Endothelial cell of umbilical vein (primary cell): ENCODE data around the gene GLTP. TPM values are rescaled to one million over a fixed set of nuclear protein-coding genes. Genes with fewer than 3 reads are reported as not detected.

Experiments used
- BruUV-seq: library from RNA; stranded (reverse); fragments of 400-500 nt; replicated peaks from 2 replicates; lab custom pipeline; 2021; lab: Mats Ljungman, UMichigan
- CTCF ChIA-PET: fragments of 300-600, 350-600 bp; sonication (Branson Sonifier 250); formaldehyde crosslinking; loops from one replicate; lab custom pipeline; 2021; ENCODE audit warnings: antibody characterized with exemption, inconsistent platforms; lab: Charles Lee
- POLR2A ChIA-PET: fragments of 300-600, 350-600 bp; sonication (Branson Sonifier 250); formaldehyde crosslinking; loops from one replicate; lab custom pipeline; 2021; ENCODE audit warnings: antibody characterized with exemption, inconsistent platforms; lab: Charles Lee
- DNase-seq: peaks from one replicate; pipeline ENCODE4 v3.0.0-alpha.2; 2011; ENCODE audit warnings: low read depth, low spot score
- FAIRE-seq: peaks from 2 replicates; lab custom pipeline; 2011; peaks lifted over from hg19 to GRCh38; lab: Jason Lieb, UNC
- H2AFZ ChIP-seq: 2 replicates; pipeline ENCODE4 v1.6.0; 2012; ENCODE audit warnings: low read depth, low read length, control low read depth, inconsistent platforms
- H3K27ac ChIP-seq: 2 replicates; pipeline ENCODE4 v1.5.1; 2011; ENCODE audit warnings: low read depth, mild to moderate bottlenecking, control low read depth, low read length, moderate library complexity; ENCODE audit not compliant: insufficient read depth
- H3K27me3 ChIP-seq, 2 experiments: 2 replicates each; pipeline versions ENCODE4 v1.6.0 to v1.6.1; 2011; ENCODE audit warnings: low read length in 2 of 2, mixed read lengths in 1 of 2; ENCODE audit not compliant: control insufficient read depth in 2 of 2, insufficient read depth in 2 of 2
- H3K36me3 ChIP-seq, 2 experiments: 2 replicates in 1 of 2; 3 replicates in 1 of 2; pipeline ENCODE4 v1.5.1; 2011; ENCODE audit warnings: low read length in 2 of 2, mild to moderate bottlenecking in 1 of 2, moderate library complexity in 1 of 2; ENCODE audit not compliant: control insufficient read depth in 2 of 2, insufficient read depth in 2 of 2; ENCODE audit errors: extremely low read depth in 1 of 2
- H3K4me1 ChIP-seq: 3 replicates; pipeline ENCODE4 v1.5.1; 2011; ENCODE audit warnings: mild to moderate bottlenecking, low read length; ENCODE audit not compliant: control insufficient read depth, insufficient read depth; ENCODE audit errors: extremely low read depth
- H3K4me2 ChIP-seq: 2 replicates; pipeline ENCODE4 v1.6.1; 2011; ENCODE audit warnings: low read length, control low read depth, mixed read lengths; ENCODE audit not compliant: insufficient read depth
- H3K4me3 ChIP-seq, 3 experiments: fragments of 200-600 bp in 1 of 3; sonication (generic), shearing (Covaris generic) in 1 of 3; replicated peaks in 1 of 3; 2 replicates each; pipeline ENCODE4 v1.5.1; 2011 to 2016; ENCODE audit warnings: control low read depth in 3 of 3, low read length in 3 of 3, mild to moderate bottlenecking in 2 of 3, inconsistent platforms in 1 of 3, low read depth in 1 of 3, moderate library complexity in 1 of 3; ENCODE audit not compliant: insufficient read depth in 1 of 3
- H3K79me2 ChIP-seq: 2 replicates; pipeline ENCODE4 v1.6.0; 2012; ENCODE audit warnings: low read length, inconsistent platforms; ENCODE audit not compliant: control insufficient read depth, insufficient read depth
- H3K9ac ChIP-seq: replicated peaks from 2 replicates; pipeline ENCODE3; 2011; ENCODE audit warnings: low read length, control low read depth; ENCODE audit not compliant: insufficient read depth; ENCODE audit errors: extremely low read depth
- H3K9me1 ChIP-seq: replicated peaks from 3 replicates; pipeline ENCODE4 v1.6.0; 2011; ENCODE audit warnings: mild to moderate bottlenecking, low read length; ENCODE audit not compliant: control insufficient read depth, insufficient read depth; ENCODE audit errors: extremely low read depth
- H3K9me3 ChIP-seq: replicated peaks from 2 replicates; pipeline ENCODE4 v1.5.1; 2012; ENCODE audit warnings: low read length, inconsistent platforms; ENCODE audit not compliant: control insufficient read depth, insufficient read depth
- H4K20me1 ChIP-seq: replicated peaks from 2 replicates; pipeline ENCODE3; 2011; ENCODE audit warnings: mild to moderate bottlenecking, low read length; ENCODE audit not compliant: control insufficient read depth, insufficient read depth; ENCODE audit errors: extremely low read depth
- EZH2 ChIP-seq: IDR thresholded peaks from 2 replicates; pipeline ENCODE4 v1.6.1; 2012; ENCODE audit warnings: borderline replicate concordance, low read depth, mild to moderate bottlenecking, moderate library complexity, low read length, inconsistent platforms; ENCODE audit not compliant: severe bottlenecking
- FOS ChIP-seq: IDR thresholded peaks from 2 replicates; pipeline ENCODE4 v1.6.1; 2011; ENCODE audit warnings: mild to moderate bottlenecking, low read length, moderate library complexity, borderline replicate concordance; ENCODE audit not compliant: insufficient read depth
- GATA2 ChIP-seq: IDR thresholded peaks from 2 replicates; pipeline ENCODE4 v1.7.0; 2011; ENCODE audit warnings: low read depth, mild to moderate bottlenecking, moderate library complexity, mixed read lengths, low read length; ENCODE audit not compliant: insufficient read length, insufficient read depth
- JUN ChIP-seq: IDR thresholded peaks from 2 replicates; pipeline ENCODE4 v1.6.1; 2011; ENCODE audit warnings: borderline replicate concordance, low read depth; ENCODE audit not compliant: insufficient read length, insufficient read depth
- MYC ChIP-seq: IDR thresholded peaks from one replicate; pipeline ENCODE4 v1.6.1; 2011; ENCODE audit warnings: mild to moderate bottlenecking, low read depth, low read length
- POLR2A ChIP-seq: IDR thresholded peaks from 2 replicates; pipeline ENCODE4 v1.6.1; 2012; ENCODE audit warnings: low read depth, mild to moderate bottlenecking, control low read depth, low read length
- POLR2AphosphoS5 ChIP-seq: IDR thresholded peaks from 2 replicates; pipeline ENCODE4 v1.6.1; 2012; ENCODE audit warnings: low read depth, mild to moderate bottlenecking, control low read depth, low read length, moderate library complexity; ENCODE audit not compliant: insufficient read depth
- dilution Hi-C: fragments of 300-500 bp; cut with MboI; formaldehyde crosslinking; loops from one replicate; pipeline ENCODE4 v1.15.0; 2019; ENCODE audit warnings: low sequenced_read_pairs; ENCODE audit not compliant: extremely low pct_ligation_motif_present
- intact Hi-C: fragments of 100-400 bp; cut with micrococcal nuclease; formaldehyde crosslinking; loops from one replicate; pipeline ENCODE4 v1.10.0; 2022
- polyA plus RNA-seq, 4 experiments: library from polyadenylated mRNA; depleted of rRNA in 3 of 4; stranded (reverse) in 3 of 4; unstranded in 1 of 4; fragments of >200 nt; gene quantifications; 2 replicates each; pipeline versions ENCODE4 v1.2.1 to v1.2.3, GENCODE V29; 2011 to 2012; ENCODE audit warnings: missing spikeins in 1 of 4
- total RNA-seq: library from RNA; stranded (reverse); gene quantifications from 2 replicates; pipeline ENCODE4 v1.2.3, GENCODE V29; 2021
- TF ChIP-seq, protein P1 (sequence below), 2 donors: IDR thresholded peaks; 1 replicate in 1 of 2; 2 replicates in 1 of 2; pipeline ENCODE4 v1.5.1; 2011; ENCODE audit warnings: low read length in 2 of 2, mild to moderate bottlenecking in 2 of 2, moderate library complexity in 2 of 2, control low read depth in 1 of 2, inconsistent platforms in 1 of 2, low read depth in 1 of 2; ENCODE audit not compliant: insufficient read depth in 1 of 2; ENCODE audit errors: extremely low read depth in 1 of 2
- TF ChIP-seq, protein P2 (sequence below): IDR thresholded peaks from 2 replicates; pipeline ENCODE4 v1.6.1; 2011; ENCODE audit not compliant: insufficient read depth, insufficient read length

GLTP gene
- total and polyA plus RNA-seq, 2 donors (not counting 3 experiments of a cell fraction or from before 2014, with no cell fraction given), result 21.5 to 46.6 TPM

DNA sequence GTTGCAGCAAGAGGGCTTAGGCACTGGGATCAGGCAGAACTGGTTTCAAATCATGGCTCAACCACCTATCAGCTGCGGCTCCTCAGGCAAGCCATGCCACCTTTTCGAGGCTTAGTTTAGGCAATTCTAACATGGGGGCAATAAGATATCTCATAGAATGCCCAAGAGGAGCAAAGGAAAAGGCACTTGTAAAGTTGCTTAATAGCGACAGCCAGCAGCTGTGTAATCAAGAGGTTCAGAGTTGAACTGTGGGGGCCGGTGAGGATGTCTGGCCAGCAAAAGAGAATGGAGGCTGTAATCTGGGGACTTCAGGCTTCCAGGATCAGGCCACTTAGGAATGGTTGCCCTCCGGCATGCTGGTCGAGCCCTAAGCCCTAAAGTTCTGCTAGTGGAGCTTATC lies 16.7 kb upstream of the GLTP start:
- peaks cover 16% of the 10 kb centered on the region for H3K79me2 ChIP-seq
- intact Hi-C loops (no loop called here), dilution Hi-C loops (no loop called here)
- DNase-seq, result no peak
- no peak overlapping the region for H3K9ac ChIP-seq
- CTCF ChIA-PET, result interaction anchor here (1.5 kb wide), 1 partner anchor 52 kb away, joined by 3 read pairs; no protein-coding TSS in a partner anchor
- no peaks in the 10 kb centered on the region for H3K27me3 ChIP-seq
- TF ChIP-seq, protein P1, sequence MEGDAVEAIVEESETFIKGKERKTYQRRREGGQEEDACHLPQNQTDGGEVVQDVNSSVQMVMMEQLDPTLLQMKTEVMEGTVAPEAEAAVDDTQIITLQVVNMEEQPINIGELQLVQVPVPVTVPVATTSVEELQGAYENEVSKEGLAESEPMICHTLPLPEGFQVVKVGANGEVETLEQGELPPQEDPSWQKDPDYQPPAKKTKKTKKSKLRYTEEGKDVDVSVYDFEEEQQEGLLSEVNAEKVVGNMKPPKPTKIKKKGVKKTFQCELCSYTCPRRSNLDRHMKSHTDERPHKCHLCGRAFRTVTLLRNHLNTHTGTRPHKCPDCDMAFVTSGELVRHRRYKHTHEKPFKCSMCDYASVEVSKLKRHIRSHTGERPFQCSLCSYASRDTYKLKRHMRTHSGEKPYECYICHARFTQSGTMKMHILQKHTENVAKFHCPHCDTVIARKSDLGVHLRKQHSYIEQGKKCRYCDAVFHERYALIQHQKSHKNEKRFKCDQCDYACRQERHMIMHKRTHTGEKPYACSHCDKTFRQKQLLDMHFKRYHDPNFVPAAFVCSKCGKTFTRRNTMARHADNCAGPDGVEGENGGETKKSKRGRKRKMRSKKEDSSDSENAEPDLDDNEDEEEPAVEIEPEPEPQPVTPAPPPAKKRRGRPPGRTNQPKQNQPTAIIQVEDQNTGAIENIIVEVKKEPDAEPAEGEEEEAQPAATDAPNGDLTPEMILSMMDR (IDR thresholded peaks at IDR 0.05; ENCODE audit: extremely low read depth in 1 of 2, insufficient read depth in 1 of 2, low read depth in 1 of 2, low read length in 2 of 2), result no peak
- H3K36me3 ChIP-seq, result no peaks in the 10 kb centered on the region
- no peak overlapping the region for H2AFZ ChIP-seq
- no peaks in the 10 kb centered on the region for H4K20me1 ChIP-seq
- H3K9me3 ChIP-seq, result no peaks in the 10 kb centered on the region
- no peak overlapping the region for H3K27ac ChIP-seq
- H3K4me3 ChIP-seq, result no peak overlapping the region
- H3K9me1 ChIP-seq, result no peaks in the 10 kb centered on the region
- no TSS peak for BruUV-seq
- no peak for FAIRE-seq
- H3K4me1 ChIP-seq, result peaks cover 8% of the 10 kb centered on the region
- no peak overlapping the region for H3K4me2 ChIP-seq
- POLR2A ChIA-PET, result no interaction called here

DNA sequence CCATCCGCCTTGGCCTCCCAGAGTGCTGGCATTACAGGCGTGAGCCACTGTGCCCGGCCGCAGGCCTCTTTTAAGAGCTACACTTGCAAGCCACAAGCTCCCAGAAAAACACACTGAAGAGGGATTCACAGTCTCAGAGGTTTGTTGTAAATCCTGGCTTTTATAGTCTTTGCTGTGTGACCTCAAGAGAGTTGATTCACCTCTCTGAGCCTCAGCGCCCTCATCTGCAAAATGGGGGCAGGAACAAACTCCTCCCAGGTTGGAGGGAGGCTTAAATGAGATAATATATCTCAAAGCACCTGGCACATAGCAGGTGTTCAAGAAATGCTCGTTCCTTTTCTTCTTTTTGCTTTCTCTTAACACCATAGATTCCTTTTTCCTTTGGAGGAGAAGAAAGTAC lies 15.8 kb upstream of the GLTP start:
- Histone ChIP-seq H2AFZ (no peak overlapping the region), H3K27me3 (no peaks in the 10 kb centered on the region), H3K9me1 (no peaks in the 10 kb centered on the region), H3K9ac (no peak overlapping the region), H3K36me3 (no peaks in the 10 kb centered on the region), H3K9me3 (no peaks in the 10 kb centered on the region), H4K20me1 (no peaks in the 10 kb centered on the region), H3K4me3 (no peak overlapping the region), H3K4me2 (no peak overlapping the region), H3K27ac (no peak overlapping the region), H3K4me1 (peaks cover 6% of the 10 kb centered on the region), H3K79me2 (peaks cover 8% of the 10 kb centered on the region)
- no peak for DNase-seq
- no peak for FAIRE-seq
- dilution Hi-C loops, result no loop called here
- no peak for TF ChIP-seq JUN
- TF ChIP-seq, protein P2, sequence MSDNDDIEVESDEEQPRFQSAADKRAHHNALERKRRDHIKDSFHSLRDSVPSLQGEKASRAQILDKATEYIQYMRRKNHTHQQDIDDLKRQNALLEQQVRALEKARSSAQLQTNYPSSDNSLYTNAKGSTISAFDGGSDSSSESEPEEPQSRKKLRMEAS, result no peak
- no peak for TF ChIP-seq MYC
- TF ChIP-seq POLR2A, result no peak
- TF ChIP-seq, protein P1 (IDR thresholded peaks at IDR 0.05; ENCODE audit: extremely low read depth in 1 of 2, insufficient read depth in 1 of 2, low read depth in 1 of 2, low read length in 2 of 2), result no peak
- TF ChIP-seq FOS, result no peak
- no peak for TF ChIP-seq GATA2
- no peak for TF ChIP-seq EZH2
- TF ChIP-seq POLR2AphosphoS5, result no peak
- no TSS peak for BruUV-seq
- CTCF ChIA-PET, result no interaction called here
- intact Hi-C loops, result no loop called here
- POLR2A ChIA-PET, result no interaction called here
